ENCODE data around the gene KIF3B.

GRCh38 chr20:32244150-32244823 lies 33.2 kb upstream of the KIF3B start:
- TF ChIP-seq, protein P1, sequence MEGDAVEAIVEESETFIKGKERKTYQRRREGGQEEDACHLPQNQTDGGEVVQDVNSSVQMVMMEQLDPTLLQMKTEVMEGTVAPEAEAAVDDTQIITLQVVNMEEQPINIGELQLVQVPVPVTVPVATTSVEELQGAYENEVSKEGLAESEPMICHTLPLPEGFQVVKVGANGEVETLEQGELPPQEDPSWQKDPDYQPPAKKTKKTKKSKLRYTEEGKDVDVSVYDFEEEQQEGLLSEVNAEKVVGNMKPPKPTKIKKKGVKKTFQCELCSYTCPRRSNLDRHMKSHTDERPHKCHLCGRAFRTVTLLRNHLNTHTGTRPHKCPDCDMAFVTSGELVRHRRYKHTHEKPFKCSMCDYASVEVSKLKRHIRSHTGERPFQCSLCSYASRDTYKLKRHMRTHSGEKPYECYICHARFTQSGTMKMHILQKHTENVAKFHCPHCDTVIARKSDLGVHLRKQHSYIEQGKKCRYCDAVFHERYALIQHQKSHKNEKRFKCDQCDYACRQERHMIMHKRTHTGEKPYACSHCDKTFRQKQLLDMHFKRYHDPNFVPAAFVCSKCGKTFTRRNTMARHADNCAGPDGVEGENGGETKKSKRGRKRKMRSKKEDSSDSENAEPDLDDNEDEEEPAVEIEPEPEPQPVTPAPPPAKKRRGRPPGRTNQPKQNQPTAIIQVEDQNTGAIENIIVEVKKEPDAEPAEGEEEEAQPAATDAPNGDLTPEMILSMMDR (IDR thresholded peaks at IDR 0.05): no peak
- TF ChIP-seq POLR2A (IDR thresholded peaks at IDR 0.05): no peak
